Stimulated activated naive CD8-positive, alpha-beta T cell treated with anti-CD3 and anti-CD28 coated beads, Interleukin-15, Interleukin-2, amounts not matched to agents 100 ng/mL and 50 ng/mL, for 24 hours (primary cell): ENCODE results near the gene SYNJ1.
"Not testable (repeated sequence)": the region's sequence is repeated elsewhere in the genome, so short reads cannot be mapped to it uniquely, and the experiment has no call there.

Experiments used
- H3K27ac Mint-ChIP-seq: one replicate; pipeline ENCODE4 v1.8.0; 2021; ENCODE audit warnings: mild to moderate bottlenecking, mixed read lengths
- H3K27me3 Mint-ChIP-seq: one replicate; pipeline ENCODE4 v1.8.0; 2021; ENCODE audit warnings: mixed read lengths
- H3K36me3 Mint-ChIP-seq: one replicate; pipeline ENCODE4 v1.8.0; 2021; ENCODE audit warnings: low read depth, mixed read lengths
- H3K4me1 Mint-ChIP-seq: one replicate; pipeline ENCODE4 v1.8.0; 2021; ENCODE audit warnings: low read depth, mixed read lengths
- H3K4me3 Mint-ChIP-seq: one replicate; pipeline ENCODE4 v1.8.0; 2021; ENCODE audit warnings: mild to moderate bottlenecking, mixed read lengths
- H3K9me3 Mint-ChIP-seq: one replicate; pipeline ENCODE4 v1.8.0; 2021; ENCODE audit warnings: mixed read lengths

The SYNJ1 gene

DNA sequence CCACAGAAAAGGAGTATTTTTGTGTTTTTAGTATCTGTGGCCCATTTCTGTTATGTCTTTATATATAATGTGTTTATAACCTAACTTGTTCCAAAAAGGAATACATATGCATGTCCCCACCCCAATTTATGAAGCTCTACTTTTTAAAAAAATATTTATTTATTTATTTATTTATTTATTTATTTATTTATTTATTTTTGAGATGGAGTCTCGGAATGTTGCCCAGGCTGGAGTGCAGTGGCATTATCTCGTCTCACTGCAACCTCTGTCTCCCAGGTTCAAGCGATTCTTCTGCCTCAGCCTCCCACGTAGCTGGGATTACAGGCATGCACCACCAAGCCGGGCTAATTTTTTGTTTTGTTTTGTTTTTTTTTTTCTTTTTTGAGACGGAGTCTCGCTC lies 32.3 kb downstream of the SYNJ1 start:
- H3K4me1 Mint-ChIP-seq, H3K27me3 Mint-ChIP-seq, H3K9me3 Mint-ChIP-seq, H3K27ac Mint-ChIP-seq, H3K4me3 Mint-ChIP-seq: not testable (repeated sequence)
- H3K36me3 Mint-ChIP-seq = peaks cover 34% of the 10 kb centered on the region

- Mint-ChIP-seq H3K9me3 (no peaks in the 10 kb centered on the region), H3K27me3 (no peaks in the 10 kb centered on the region), H3K4me1 (no peaks in the 10 kb centered on the region), H3K27ac (no peak overlapping the region), H3K4me3 (no peak overlapping the region), H3K36me3 (peaks cover 21% of the 10 kb centered on the region)
Measured at GRCh38 chr21:32693581-32693980, 34.2 kb downstream of the SYNJ1 start.

GRCh38 chr21:32690085-32690484 lies 37.7 kb downstream of the SYNJ1 start:
- Mint-ChIP-seq H3K4me1 (no peaks in the 10 kb centered on the region), H3K27ac (no peak overlapping the region), H3K9me3 (no peaks in the 10 kb centered on the region), H3K27me3 (no peaks in the 10 kb centered on the region), H3K4me3 (no peak overlapping the region), H3K36me3 (peaks cover 24% of the 10 kb centered on the region)

DNA sequence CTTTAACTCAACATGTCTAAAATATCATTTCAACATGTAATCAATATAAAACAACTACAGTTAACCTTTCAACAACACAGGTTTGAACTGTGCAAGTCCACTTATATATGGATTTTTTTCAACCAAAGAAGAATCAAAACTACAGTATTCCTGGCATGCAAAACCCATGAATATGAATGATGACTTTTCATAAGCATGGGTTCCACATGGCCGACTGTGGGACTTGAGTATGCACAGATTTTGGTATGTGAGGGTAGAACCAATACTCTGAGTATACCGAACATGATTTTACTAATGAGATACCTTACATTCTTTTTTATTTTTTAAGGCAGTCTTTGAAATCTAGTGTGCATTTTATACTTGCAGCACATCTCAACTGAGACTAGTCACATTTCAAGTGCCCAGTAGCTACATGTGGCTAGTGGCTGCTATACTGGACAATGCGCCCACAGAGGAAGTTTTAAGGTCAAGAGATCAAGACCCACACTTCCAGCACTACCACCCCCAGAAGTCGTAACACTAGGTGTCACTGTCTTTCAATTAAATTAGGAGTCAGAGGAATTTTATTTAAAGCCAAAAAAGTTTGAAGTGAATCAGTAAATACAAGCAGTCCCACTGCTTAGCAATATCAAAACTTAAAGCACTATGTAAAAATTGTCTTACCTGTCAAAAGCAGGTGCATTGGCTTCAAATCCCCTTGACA lies 40.0 kb downstream of the SYNJ1 start:
- Mint-ChIP-seq H3K27me3 (no peaks in the 10 kb centered on the region), H3K4me1 (no peaks in the 10 kb centered on the region), H3K27ac (no peak overlapping the region), H3K4me3 (no peak overlapping the region), H3K9me3 (no peaks in the 10 kb centered on the region), H3K36me3 (peaks cover 22% of the 10 kb centered on the region)

DNA sequence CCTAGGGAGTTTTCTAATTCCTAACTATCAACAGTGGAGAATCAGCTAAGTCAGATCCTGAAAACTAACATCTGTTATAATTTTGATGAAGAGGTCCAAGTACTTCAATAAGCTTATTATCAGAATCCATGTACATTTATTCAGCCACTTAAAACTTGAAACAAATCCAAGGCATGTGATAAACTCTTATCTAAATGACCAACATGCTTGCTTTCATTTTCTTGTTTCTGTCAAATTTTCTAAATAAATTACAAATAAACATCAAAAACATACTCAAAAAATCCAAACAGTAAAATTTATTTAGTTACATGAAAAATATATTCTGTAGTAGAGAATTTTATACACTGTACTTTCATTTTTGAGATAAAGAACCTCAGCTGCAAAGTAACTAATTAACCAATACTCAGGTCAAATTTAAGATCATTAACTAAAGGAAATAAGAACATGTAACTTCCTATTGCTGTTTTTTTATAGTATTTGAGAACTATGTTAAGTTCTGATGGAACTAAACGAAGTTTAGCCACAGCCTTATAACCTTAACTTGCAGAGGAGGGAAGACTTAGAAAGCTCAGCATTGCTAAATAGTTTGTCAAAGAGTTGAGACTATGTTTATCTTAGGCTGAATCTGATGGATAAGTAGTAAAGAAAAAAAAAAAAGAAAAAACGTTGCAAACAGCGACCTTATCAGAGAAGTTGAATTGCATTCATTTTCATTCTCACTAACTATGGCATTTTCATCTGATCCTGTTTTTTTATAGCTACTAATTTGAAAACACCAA lies 44.9 kb downstream of the SYNJ1 start:
- Mint-ChIP-seq H3K9me3 (no peaks in the 10 kb centered on the region), H3K27ac (no peak overlapping the region), H3K36me3 (peaks cover 24% of the 10 kb centered on the region), H3K4me3 (no peak overlapping the region), H3K27me3 (no peaks in the 10 kb centered on the region), H3K4me1 (no peaks in the 10 kb centered on the region)

- H3K4me3 Mint-ChIP-seq = no peak overlapping the region
- no peaks in the 10 kb centered on the region for H3K9me3 Mint-ChIP-seq
- no peaks in the 10 kb centered on the region for H3K27me3 Mint-ChIP-seq
- H3K4me1 Mint-ChIP-seq = no peaks in the 10 kb centered on the region
- peaks cover 47% of the 10 kb centered on the region for H3K36me3 Mint-ChIP-seq
- no peak overlapping the region for H3K27ac Mint-ChIP-seq
Measured at GRCh38 chr21:32674731-32675130, 53.1 kb downstream of the SYNJ1 start.

- Mint-ChIP-seq H3K36me3 (peaks cover 52% of the 10 kb centered on the region), H3K4me1 (no peaks in the 10 kb centered on the region), H3K4me3 (no peak overlapping the region), H3K27ac (no peak overlapping the region), H3K9me3 (no peaks in the 10 kb centered on the region), H3K27me3 (no peaks in the 10 kb centered on the region)
Measured at GRCh38 chr21:32674038-32674437, 53.8 kb downstream of the SYNJ1 start.

DNA sequence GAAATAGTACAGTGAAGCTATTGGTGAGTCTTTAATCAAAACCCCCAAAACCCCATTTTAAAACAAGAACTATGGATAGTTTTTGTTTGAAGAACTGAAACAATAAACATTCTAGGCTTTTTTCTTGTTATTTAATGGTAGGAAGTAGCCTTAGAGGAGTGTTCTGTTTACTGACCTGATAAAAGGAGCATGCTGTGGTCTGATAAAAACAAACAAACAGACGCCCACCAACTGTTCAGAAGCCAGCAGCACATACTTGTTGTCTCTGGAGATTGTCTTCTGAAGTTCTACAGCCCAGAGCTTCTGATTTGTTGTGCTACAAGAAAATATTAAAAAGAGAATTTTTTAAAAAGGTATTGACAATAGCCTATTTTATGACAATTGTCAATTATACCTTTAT lies 61.6 kb downstream of the SYNJ1 start:
- peaks cover 81% of the 10 kb centered on the region for H3K36me3 Mint-ChIP-seq
- H3K27me3 Mint-ChIP-seq = no peaks in the 10 kb centered on the region
- H3K4me1 Mint-ChIP-seq = no peaks in the 10 kb centered on the region
- H3K27ac Mint-ChIP-seq = no peak overlapping the region
- no peaks in the 10 kb centered on the region for H3K9me3 Mint-ChIP-seq
- H3K4me3 Mint-ChIP-seq = no peak overlapping the region

DNA sequence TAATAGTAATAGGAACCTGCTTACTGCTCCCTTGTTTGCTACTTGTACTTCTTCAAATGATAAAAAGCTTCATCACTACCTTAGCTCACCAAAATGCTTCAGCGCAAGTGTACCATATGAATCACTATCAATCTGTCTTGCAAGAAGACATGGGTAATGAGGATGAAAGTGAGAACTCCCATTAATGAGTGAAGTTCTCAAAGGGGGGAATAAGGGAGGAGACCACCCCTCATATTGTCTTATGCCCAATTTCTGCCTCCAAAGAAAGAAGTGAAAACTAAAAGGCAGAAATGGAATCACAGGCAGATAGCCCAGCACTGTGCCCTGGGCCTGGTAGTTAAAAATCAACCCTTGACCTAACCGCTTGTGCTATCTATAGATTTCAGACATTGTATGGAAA lies 63.7 kb downstream of the SYNJ1 start:
- not testable (repeated sequence) for H3K4me3 Mint-ChIP-seq, H3K27ac Mint-ChIP-seq, H3K9me3 Mint-ChIP-seq, H3K4me1 Mint-ChIP-seq, H3K27me3 Mint-ChIP-seq
- peaks cover 78% of the 10 kb centered on the region for H3K36me3 Mint-ChIP-seq

- not testable (repeated sequence) for H3K27me3 Mint-ChIP-seq, H3K27ac Mint-ChIP-seq, H3K9me3 Mint-ChIP-seq, H3K4me3 Mint-ChIP-seq, H3K4me1 Mint-ChIP-seq
- H3K36me3 Mint-ChIP-seq = peaks cover 82% of the 10 kb centered on the region
Measured at GRCh38 chr21:32661981-32662380, 65.8 kb downstream of the SYNJ1 start.

DNA sequence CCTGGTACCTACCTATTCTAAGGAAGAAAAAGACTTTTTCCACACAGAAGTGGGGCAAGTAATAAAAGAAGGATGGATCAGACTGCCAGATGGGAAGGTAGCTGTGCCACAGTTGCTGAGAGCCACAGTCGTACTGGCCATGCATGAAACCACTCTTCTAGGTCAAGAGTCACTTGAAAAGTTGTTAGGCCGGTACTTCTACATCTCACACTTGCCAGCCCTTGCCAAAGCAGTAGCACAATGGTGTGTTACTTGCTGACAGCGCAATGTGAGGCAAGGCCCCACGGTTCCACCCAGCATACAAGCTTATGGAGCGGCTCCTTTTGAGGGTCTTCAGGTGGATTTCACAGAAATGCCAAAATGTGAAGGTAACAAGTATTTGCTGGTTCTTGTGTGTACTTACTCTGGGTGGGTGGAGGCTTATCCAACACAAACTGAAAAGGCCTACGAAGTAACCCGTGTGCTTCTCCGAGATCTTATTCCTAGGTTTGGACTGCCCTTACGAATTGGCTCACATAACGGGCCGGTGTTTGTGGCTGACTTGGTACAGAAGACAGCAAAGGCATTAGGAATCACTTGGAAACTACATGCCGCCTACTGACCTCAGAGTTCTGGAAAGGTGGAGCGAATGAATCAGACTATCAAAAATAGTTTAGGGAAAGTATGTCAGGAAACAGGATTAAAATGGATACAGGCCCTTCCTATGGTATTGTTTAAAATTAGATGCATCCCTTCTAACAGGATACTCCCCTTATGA lies 66.6 kb downstream of the SYNJ1 start:
- H3K9me3 Mint-ChIP-seq, H3K27ac Mint-ChIP-seq, H3K4me1 Mint-ChIP-seq, H3K4me3 Mint-ChIP-seq, H3K27me3 Mint-ChIP-seq: not testable (repeated sequence)
- peaks cover 86% of the 10 kb centered on the region for H3K36me3 Mint-ChIP-seq

DNA sequence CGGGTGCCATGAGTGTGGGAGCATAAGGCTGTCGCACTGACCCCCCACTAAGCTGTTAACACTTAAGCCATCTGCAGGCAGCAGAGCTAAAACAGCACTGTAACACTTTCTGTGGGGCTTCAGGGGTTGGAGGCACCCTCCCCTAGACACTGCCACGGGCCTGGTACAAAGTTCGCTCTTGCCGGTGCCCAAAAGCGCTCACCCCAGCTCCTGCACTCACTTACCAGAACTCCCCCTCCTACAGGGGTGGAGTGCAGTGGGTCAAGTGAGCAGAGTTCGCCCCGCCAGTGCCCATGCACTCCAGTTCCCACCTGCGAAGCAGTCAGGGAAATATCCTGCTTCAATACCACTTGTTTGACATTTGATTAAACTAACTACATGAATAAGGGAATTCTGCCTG lies 69.3 kb downstream of the SYNJ1 start:
- no peaks in the 10 kb centered on the region for H3K4me1 Mint-ChIP-seq
- peaks cover 64% of the 10 kb centered on the region for H3K36me3 Mint-ChIP-seq
- no peak overlapping the region for H3K4me3 Mint-ChIP-seq
- no peak overlapping the region for H3K27ac Mint-ChIP-seq
- H3K27me3 Mint-ChIP-seq = no peaks in the 10 kb centered on the region
- no peaks in the 10 kb centered on the region for H3K9me3 Mint-ChIP-seq

GRCh38 chr21:32653326-32653901 lies 74.4 kb downstream of the SYNJ1 start:
- Mint-ChIP-seq H3K4me3 (no peak overlapping the region), H3K27ac (no peak overlapping the region), H3K4me1 (peaks cover 3% of the 10 kb centered on the region), H3K36me3 (peaks cover 24% of the 10 kb centered on the region), H3K27me3 (no peaks in the 10 kb centered on the region), H3K9me3 (no peaks in the 10 kb centered on the region)

DNA sequence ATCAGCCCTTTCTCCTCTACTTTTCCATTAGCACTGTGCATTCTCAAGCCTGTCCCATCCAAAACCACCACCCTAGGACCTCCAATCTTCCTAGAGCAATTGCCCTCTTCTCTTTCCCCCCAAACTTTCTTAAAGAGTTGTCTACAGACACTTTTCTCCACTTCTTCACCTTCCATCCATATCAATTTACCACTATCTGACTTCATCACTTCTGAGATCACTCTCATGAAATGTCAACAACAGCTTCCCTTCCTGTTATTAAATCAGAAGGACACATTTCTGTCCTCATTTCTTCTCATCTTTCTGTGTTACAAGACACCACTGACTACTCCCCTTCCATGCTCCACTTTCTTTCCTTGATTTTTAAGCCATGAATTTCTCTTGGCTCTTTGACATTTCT lies 79.6 kb downstream of the SYNJ1 start:
- Mint-ChIP-seq H3K27ac (no peak overlapping the region), H3K36me3 (peaks cover 7% of the 10 kb centered on the region), H3K4me3 (no peak overlapping the region), H3K9me3 (no peaks in the 10 kb centered on the region), H3K4me1 (peaks cover 3% of the 10 kb centered on the region), H3K27me3 (no peaks in the 10 kb centered on the region)
